Measurements from ENCODE around the gene DKC1.

DNA sequence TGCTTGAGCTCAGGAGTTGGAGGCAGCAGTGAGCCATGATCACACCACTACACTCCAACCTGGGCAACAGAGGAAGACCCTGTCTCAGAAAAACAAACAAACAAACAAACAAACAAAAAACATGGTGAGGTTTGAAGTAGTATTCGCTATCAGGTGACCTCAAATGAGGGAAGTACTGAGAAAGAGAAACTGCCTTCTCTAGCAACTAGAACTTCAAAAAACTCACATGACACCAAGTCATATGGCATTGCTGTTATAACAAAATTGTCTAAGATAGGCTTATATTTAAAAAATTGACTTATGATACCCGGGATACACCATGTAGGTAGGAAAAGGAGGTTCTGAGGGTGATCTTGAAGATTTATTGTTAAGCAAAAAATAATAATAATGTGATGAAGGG lies 32.4 kb downstream of the DKC1 start:
- no peak for TF ChIP-seq EZH2 (IDR thresholded peaks at IDR 0.05; ENCODE audit: borderline replicate concordance, low read depth, low read length, poor library complexity, severe bottlenecking)
- TF ChIP-seq, protein P1, sequence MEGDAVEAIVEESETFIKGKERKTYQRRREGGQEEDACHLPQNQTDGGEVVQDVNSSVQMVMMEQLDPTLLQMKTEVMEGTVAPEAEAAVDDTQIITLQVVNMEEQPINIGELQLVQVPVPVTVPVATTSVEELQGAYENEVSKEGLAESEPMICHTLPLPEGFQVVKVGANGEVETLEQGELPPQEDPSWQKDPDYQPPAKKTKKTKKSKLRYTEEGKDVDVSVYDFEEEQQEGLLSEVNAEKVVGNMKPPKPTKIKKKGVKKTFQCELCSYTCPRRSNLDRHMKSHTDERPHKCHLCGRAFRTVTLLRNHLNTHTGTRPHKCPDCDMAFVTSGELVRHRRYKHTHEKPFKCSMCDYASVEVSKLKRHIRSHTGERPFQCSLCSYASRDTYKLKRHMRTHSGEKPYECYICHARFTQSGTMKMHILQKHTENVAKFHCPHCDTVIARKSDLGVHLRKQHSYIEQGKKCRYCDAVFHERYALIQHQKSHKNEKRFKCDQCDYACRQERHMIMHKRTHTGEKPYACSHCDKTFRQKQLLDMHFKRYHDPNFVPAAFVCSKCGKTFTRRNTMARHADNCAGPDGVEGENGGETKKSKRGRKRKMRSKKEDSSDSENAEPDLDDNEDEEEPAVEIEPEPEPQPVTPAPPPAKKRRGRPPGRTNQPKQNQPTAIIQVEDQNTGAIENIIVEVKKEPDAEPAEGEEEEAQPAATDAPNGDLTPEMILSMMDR (conservative IDR thresholded peaks at IDR 0.05; ENCODE audit: low read depth, low read length), result no peak
